Head of caudate nucleus (tissue), 42 donors: ENCODE measurements around the gene DBNL.
"Not testable (repeated sequence)": the region's sequence is repeated elsewhere in the genome, so short reads cannot be mapped to it uniquely, and the experiment has no call there.

ENCODE experiments used
- DNase-seq, 42 donors: peaks; one replicate each; pipeline versions ENCODE4 v3.0.0 to v3.0.0-alpha.2; 2020 to 2021; ENCODE audit warnings: mixed read lengths in 7 of 42
- intact Hi-C: fragments of 100-400 bp; cut with DNase I; formaldehyde crosslinking; loops from one replicate; pipeline ENCODE4 v1.15.0; 2022

The DBNL gene

DNA sequence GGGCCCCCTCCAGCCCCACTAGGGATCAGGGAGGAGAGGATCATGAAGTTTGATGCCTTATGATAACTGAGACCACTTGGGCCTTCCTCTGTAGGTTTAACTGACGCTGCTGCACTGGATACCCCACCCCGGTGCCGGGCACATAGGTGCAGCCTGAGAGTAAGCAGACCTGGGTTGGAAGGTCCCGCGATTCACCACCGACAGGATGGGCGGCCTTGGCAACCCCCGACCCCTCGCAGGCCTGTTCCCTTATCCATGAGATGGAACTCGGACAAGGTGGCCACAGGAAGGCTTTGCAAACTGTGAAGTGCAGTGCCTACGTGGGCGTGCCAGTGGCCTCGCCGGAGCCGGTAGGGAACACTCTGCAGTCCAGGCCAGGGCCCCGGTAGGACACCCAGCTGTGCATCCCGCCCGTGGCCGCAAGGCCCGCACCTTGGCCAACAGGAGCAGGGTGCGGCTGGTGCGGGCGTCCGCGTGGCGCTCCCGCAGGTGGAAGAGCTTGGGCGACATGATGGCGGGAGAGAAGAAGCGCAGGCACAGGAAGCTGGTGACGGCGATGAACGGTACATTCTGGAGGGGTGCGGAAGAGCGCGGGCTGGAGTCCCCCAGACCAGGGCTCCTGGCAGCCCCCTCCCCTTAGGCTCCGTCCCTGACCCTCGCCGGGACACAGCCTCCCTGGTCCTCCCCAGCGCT is 4.6 kb upstream of the DBNL start:
- intact Hi-C loops = loop anchor here (10.0 kb wide), 1 partner anchor 85 kb away; the partner anchor contains the start of gene POLD2
- DNase-seq = not testable (repeated sequence)

DNA sequence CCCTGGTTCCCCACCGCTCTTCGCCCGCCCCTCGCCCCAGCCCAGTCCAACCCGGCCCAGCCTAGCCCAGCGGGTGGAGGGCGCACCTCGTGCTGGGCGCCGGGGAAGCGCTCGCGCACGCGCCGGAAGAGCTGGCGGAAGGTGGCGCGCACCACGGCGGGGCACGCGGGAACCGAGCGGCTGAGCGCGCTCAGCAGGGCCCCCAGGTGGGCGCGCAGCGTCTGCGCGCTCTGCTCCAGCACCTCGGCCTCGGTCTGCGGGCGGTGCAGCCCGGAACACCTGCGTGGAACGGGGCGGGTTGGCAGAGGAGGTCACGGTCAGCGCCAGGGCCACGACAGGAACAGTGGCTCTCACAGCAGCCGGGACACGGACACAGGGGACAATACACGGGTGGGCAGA is 4.0 kb upstream of the DBNL start:
- intact Hi-C loops = loop anchor here (10.0 kb wide), 1 partner anchor 84 kb away; the partner anchor contains the start of gene POLD2
- DNase-seq = peak in 27 of 42 donors; percentile 28 to 69 (median 52)

GRCh38 chr7:44042221-44042620 is 2.3 kb upstream of the DBNL start:
- intact Hi-C loops = loop anchor here (10.0 kb wide), 1 partner anchor 83 kb away; the partner anchor contains the start of gene POLD2

DNA sequence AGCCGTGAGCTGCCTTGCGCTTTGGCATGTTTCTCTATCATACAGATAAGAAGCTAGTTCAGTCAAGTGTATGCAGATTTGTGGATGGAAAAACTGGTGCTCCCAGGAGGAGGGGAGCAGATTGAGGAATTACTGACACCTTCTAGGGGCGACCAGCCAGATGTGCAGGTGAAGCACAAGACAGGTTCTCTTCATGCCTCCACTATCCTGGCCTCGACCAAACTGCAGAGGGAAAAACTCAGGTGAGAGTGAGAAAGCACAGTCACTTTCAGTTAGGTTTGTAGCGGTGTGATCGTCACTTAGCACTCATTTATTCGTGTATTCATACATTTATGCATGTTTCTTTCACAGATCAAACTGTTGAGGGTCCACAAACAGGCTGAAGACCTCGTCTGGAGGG is 600 bp upstream of the DBNL start:
- DNase-seq = no peak
- intact Hi-C loops = loop anchor here (10.0 kb wide), 1 partner anchor 81 kb away; the partner anchor contains the start of gene POLD2

More at GRCh38 chr7:44042221-44042620, 2.3 kb upstream of the DBNL start:
- no peak for DNase-seq

DNA sequence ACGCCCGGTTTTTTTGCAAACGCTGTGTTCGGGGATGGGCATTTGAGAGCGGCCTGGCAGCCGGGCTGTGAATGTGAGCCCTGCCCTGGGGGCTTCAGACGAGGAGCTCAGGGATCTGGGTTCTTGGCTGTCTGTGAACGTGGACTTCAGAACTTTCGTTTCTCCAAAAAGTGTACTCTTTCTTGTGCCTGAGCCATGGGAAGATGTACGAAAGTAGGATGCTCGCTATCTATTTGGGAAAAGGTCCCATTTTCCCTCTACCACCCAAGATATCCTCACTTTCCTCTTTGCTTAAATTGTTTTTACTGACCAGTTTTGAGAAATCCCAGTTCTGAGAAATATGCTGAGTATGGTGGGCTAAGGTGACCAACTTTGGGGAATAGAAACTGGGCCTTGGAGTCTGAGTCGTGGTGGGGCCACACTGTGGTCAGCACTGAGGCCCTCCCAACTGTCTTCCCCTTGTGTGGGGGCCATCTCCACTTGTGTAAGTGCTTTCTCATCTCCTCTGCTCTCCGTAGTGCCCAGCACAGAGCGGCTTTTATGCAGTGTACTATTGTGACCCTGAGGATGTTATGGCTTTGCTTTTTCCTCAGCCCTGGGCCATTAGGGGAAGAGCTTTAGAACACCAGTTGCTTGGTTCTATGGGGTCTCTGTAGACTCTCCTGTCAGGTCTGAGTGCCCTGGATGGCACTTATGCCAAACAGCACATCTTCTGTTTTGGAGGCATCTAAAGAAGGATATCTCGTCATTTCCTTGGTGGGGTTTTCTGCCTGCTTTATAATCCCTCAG is 918 bp downstream of the DBNL start:
- intact Hi-C loops = loop anchor here (10.0 kb wide), 1 partner anchor 79 kb away; the partner anchor contains the start of gene POLD2
- DNase-seq = peak in 1 of 42 donors; percentile 16

DNA sequence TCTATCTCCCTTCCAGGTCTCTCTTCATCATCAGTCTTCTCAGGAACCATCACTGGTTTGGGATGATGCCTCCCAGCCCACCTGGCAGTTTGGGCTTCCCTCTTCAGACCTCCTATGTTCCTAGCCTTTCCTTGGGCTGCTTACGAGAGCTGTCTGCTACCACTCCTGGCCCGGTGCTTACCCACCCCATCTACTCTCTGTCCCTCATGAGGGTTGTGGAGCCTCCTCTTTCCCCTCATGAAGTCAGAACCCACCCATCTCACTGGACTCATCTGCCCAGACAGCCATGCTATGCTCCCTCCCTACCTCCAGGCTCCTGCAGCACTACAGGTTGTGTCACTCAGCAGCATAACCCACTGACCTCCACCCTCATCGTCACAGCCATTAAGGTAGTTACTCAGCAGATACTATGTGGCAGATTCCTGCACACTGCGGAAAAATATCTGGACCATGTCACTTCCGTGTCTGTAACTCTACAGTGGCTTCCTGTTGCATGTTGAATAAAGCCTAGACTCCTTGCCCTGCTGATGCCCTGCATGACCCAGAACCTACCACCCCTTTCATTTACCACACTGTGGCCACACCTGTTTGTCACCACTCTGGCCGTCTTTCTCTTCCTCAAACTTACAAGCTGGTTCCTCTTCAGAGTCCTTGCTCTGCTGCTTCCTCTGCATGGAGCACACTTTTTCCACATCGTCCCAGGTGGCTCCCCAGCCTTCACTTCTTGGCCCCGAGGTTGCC is 2.0 kb downstream of the DBNL start:
- intact Hi-C loops = loop anchor here (10.0 kb wide), 1 partner anchor 78 kb away; the partner anchor contains the start of gene POLD2
- peak in 2 of 42 donors; percentile 10 to 22 for DNase-seq

DNA sequence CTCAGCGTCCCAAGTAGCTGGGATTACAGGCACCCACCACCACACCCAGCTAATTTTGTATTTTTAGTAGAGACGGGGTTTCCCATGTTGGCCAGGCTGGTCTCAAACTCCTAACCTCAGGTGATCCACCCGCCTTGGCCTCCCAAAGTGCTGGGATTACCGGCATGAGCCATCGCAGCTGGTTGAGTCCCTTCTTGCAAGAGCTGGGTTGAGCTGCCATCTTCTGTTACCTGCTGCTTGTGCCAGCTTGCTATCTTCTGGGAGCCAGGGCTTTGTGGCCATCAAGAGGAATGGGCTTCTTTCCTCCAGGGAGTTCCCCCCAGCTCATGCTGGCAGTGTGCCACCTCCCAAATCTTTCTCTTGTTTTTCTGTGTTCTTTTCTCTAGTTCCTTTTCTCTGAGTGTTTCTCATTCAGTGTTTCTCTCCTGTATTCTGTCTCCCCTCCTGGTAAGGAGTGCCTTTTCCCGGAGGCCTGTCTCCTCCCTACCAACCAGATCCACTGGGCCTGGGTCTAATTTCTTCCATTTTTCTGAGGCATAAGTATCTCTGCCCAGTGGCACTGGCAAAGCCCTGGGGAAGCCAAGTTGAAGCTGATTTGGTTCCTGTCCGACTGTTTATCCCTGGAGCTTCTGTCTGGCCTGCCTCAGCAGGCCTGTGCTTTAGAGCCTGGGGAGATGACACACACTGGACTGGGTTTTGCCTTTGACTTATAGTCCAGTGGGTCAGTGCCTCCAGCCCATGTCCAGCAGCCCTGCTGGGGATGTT is 3.7 kb downstream of the DBNL start:
- intact Hi-C loops = loop anchor here (10.0 kb wide), 1 partner anchor 77 kb away; the partner anchor contains the start of gene POLD2
- peak in 3 of 42 donors; percentile 6 to 25 (median 21) for DNase-seq

DNA sequence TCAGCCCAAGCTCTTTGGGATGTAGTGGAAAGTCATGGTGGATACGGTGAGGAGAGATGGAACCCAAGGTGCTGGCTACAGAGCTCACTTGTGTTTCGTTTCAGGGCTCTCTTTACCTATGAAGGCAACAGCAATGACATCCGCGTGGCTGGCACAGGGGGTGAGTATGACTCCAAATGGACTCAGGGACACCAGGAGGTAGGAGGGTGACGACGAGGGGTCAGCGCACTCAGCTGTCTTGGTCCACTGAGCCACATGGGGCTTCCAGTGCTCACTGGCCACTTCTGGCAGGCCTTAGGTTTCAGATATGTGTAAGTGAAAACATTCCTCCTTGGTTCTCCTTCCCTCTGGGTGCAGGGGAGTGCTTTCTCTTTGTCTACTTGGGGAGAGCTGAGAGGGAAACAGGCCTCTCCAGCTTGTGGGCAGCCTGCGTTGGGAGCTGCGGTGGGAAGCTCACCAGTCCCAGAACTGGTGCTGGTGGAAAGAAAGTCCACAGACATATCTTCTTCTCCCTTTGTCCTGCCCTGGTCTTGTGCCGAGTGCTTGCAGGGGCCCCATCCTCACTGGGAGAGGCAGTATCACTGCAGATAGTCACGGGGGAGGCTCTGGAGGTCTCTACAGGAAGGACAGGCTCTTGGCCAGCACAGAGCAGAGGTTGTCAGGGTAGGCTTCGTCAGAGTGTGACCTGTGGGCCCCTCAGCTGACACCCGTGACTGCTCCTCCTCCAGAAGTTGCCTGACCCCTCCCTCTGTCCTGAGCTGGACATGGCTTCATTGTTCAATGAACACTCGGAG is 5.8 kb downstream of the DBNL start:
- DNase-seq = peak in 2 of 42 donors; percentile 2 to 8
- intact Hi-C loops = no loop called here

- DNase-seq = peak in 3 of 42 donors; percentile 1 to 12 (median 2)
- intact Hi-C loops = no loop called here
Observed at GRCh38 chr7:44050915-44051560, 6.5 kb downstream of the DBNL start.

- intact Hi-C loops = no loop called here
- DNase-seq = peak in 2 of 42 donors; percentile 2 to 7
Observed at GRCh38 chr7:44051611-44052220, 7.2 kb downstream of the DBNL start.

DNA sequence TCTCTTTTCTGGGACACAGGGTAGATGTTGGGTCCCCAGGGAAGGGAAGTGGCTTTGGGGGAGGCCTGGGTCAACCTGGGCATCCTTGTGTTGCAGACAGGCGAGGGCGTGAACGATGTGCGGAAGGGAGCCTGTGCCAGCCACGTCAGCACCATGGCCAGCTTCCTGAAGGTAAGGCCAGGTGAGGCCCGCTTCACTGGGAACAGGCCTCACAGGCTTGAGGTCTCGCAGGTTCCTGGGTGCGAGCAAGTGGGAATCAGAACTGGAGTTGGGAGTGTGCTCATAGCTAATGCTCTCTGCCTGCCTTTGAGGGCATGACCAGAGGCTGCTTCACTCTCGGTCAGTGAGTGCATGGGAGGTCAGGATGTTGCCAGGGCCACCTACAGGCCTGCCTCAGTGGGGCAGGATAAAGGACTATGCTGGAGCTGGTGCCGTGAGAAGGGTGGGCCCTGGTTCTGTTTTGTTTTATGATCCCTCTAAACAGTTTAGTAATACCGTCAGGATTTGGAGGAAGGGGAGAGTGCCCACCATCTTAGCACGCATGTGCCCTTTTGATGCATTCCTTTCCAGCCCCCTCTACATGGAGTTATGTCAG is 8.4 kb downstream of the DBNL start:
- DNase-seq = peak in 3 of 42 donors; percentile 10 to 15 (median 15)
- intact Hi-C loops = no loop called here

GRCh38 chr7:44056681-44057080 is 12.2 kb downstream of the DBNL start:
- intact Hi-C loops = no loop called here
- DNase-seq = peak in 5 of 42 donors; percentile 7 to 22 (median 9)

- intact Hi-C loops = no loop called here
- peak in 4 of 42 donors; percentile 4 to 23 (median 9) for DNase-seq
Observed at GRCh38 chr7:44057181-44057848, 12.8 kb downstream of the DBNL start.

- DNase-seq = peak in 1 of 42 donors; percentile 8
- intact Hi-C loops = no loop called here
Observed at GRCh38 chr7:44057849-44058758, 13.6 kb downstream of the DBNL start.
